Stomach (tissue), 9 donors: ENCODE results near the gene GAR1. TPM values are rescaled to one million over a fixed set of nuclear protein-coding genes. Genes with fewer than 3 reads are reported as not detected.

Experiments
- DNase-seq, 2 donors: peaks; one replicate each; pipeline versions ENCODE4 v3.0.0 to v3.0.0-alpha.2; 2013 to 2019
- H3K27ac ChIP-seq, 5 donors: fragments of 200-600 bp in 4 of 5; sonication (generic) in 4 of 5; one replicate each; pipeline ENCODE4 v1.5.1; 2013 to 2019; ENCODE audit warnings: mild to moderate bottlenecking in 1 of 5, moderate library complexity in 1 of 5
- H3K27me3 ChIP-seq, 3 donors: fragments of 200-600 bp; sonication (generic); one replicate each; pipeline ENCODE4 v1.5.1; 2017 to 2019; ENCODE audit warnings: mixed run types in 1 of 3
- H3K36me3 ChIP-seq, 4 donors: fragments of 200-600 bp; sonication (generic); 1 replicate in 3 of 4; 2 replicates in 1 of 4; pipeline ENCODE4 v1.5.1; 2016 to 2019
- H3K4me1 ChIP-seq, 4 donors: fragments of 200-600 bp; sonication (generic); one replicate each; pipeline ENCODE4 v1.5.1; 2016 to 2019
- H3K4me3 ChIP-seq, 4 donors: fragments of 200-600 bp; sonication (generic) in 3 of 4; one replicate each; pipeline ENCODE4 v1.5.1; 2016 to 2019; ENCODE audit warnings: mild to moderate bottlenecking in 1 of 4
- H3K9me3 ChIP-seq, 4 donors: fragments of 200-600 bp; sonication (generic); one replicate each; pipeline ENCODE4 v1.5.1; 2016 to 2019
- CTCF ChIP-seq, 7 experiments: fragments of 450-650 bp in 4 of 7; fragments of 200-600 bp in 3 of 7; sonication (generic) in 3 of 7; IDR thresholded peaks; one replicate each; pipeline ENCODE4 v1.5.1; 2016 to 2019; ENCODE audit warnings: antibody characterized with exemption in 7 of 7, control low read depth in 2 of 7, mild to moderate bottlenecking in 1 of 7
- EP300 ChIP-seq: sonication (generic); formaldehyde crosslinking; IDR thresholded peaks from one replicate; pipeline ENCODE4 v1.6.1; 2017; ENCODE audit warnings: antibody characterized with exemption
- POLR2A ChIP-seq, 4 donors: fragments of 450-650 bp; IDR thresholded peaks; one replicate each; pipeline ENCODE4 v1.6.1; 2016; ENCODE audit warnings: antibody characterized with exemption in 4 of 4, control low read depth in 2 of 4, mild to moderate bottlenecking in 1 of 4, moderate library complexity in 1 of 4
- POLR2AphosphoS5 ChIP-seq, 3 donors: sonication (generic); formaldehyde crosslinking; IDR thresholded peaks; one replicate each; pipeline ENCODE4 v1.6.1; 2016; ENCODE audit warnings: antibody characterized with exemption in 3 of 3
- WGBS, 5 donors: extraction: QIAGEN DNeasy Blood & Tissue Kit in 3 of 5; methylation state at CpG; one replicate each; pipeline versions ENCODE4 v1.1.5 to v1.1.7; 2013 to 2018; 5-methylcytosine and 5-hydroxymethylcytosine counted together
- intact Hi-C: fragments of 100-400 bp; cut with DNase I; formaldehyde crosslinking; loops from one replicate; pipeline ENCODE4 v1.15.1; 2023; ENCODE audit warnings: low total_unique reads
- polyA plus RNA-seq, 3 donors: library from polyadenylated mRNA; stranded (reverse); fragments of 200-250 nt; gene quantifications; one replicate each; pipeline ENCODE4 v1.2.3, GENCODE V29; 2013
- total RNA-seq, 5 donors: library from RNA; depleted of rRNA; stranded (reverse); fragments of >200 nt; gene quantifications; one replicate each; pipeline versions ENCODE4 v1.1.0 to v1.2.3, GENCODE V29; 2014 to 2016
- donor health status: healthy with polysubstance abuse.
- donor health status: Bipolar disorder and iron deficiency.
- donor health status: healthy.

Gene GAR1
- total and polyA plus RNA-seq, 8 donors: 2.2 to 19.2 (median 13.2) TPM; not detected in 2

- H3K36me3 ChIP-seq: no peaks in the 10 kb centered on the region
- no peak for DNase-seq
- peaks cover 0 to 25% (median 11%) of the 10 kb centered on the region in 4 donors for H3K9me3 ChIP-seq
- intact Hi-C loops: no loop called here
- H3K4me3 ChIP-seq: no peak overlapping the region
- 91 to 97% (median 95%) methylated on average over 2 of the region's 2 CpGs for WGBS, 5 donors
- H3K4me1 ChIP-seq: no peaks in the 10 kb centered on the region
- TF ChIP-seq POLR2AphosphoS5 (IDR thresholded peaks at IDR 0.05): no peak
- no peak for TF ChIP-seq CTCF (IDR thresholded peaks at IDR 0.05)
- no peaks in the 10 kb centered on the region for H3K27me3 ChIP-seq
- no peak overlapping the region for H3K27ac ChIP-seq
Observed at GRCh38 chr4:109861271-109861670, 45.7 kb downstream of the GAR1 start.

- DNase-seq: no peak
- Histone ChIP-seq H3K36me3 (no peaks in the 10 kb centered on the region), H3K4me1 (no peaks in the 10 kb centered on the region), H3K27me3 (no peaks in the 10 kb centered on the region), H3K4me3 (no peak overlapping the region), H3K9me3 (peaks cover 0 to 25% (median 11%) of the 10 kb centered on the region in 4 donors), H3K27ac (no peak overlapping the region)
- TF ChIP-seq POLR2A (IDR thresholded peaks at IDR 0.05) (no peak), EP300 (no peak), POLR2AphosphoS5 (IDR thresholded peaks at IDR 0.05) (no peak), CTCF (IDR thresholded peaks at IDR 0.05) (no peak)
- 81 to 90% (median 87%) methylated on average over 3 of the region's 3 CpGs for WGBS, 5 donors
- intact Hi-C loops: no loop called here
Observed at GRCh38 chr4:109861916-109862511, 46.5 kb downstream of the GAR1 start.

GRCh38 chr4:109864134-109864533, 48.6 kb downstream of the GAR1 start:
- Histone ChIP-seq H3K27ac (no peak overlapping the region), H3K4me1 (no peaks in the 10 kb centered on the region), H3K27me3 (no peaks in the 10 kb centered on the region), H3K36me3 (no peaks in the 10 kb centered on the region), H3K9me3 (peaks cover 0 to 23% (median 9%) of the 10 kb centered on the region in 4 donors), H3K4me3 (no peak overlapping the region)
- DNase-seq: no peak
- intact Hi-C loops: no loop called here
- TF ChIP-seq POLR2A (IDR thresholded peaks at IDR 0.05) (no peak), EP300 (no peak), CTCF (IDR thresholded peaks at IDR 0.05) (no peak), POLR2AphosphoS5 (IDR thresholded peaks at IDR 0.05) (no peak)

- H3K4me1 ChIP-seq: no peaks in the 10 kb centered on the region
- peaks cover 0 to 14% (median 10%) of the 10 kb centered on the region in 4 donors for H3K36me3 ChIP-seq
- TF ChIP-seq POLR2A (IDR thresholded peaks at IDR 0.05): no peak
- no peak for TF ChIP-seq EP300
- TF ChIP-seq POLR2AphosphoS5 (IDR thresholded peaks at IDR 0.05): no peak
- no peak for TF ChIP-seq CTCF (IDR thresholded peaks at IDR 0.05)
- H3K9me3 ChIP-seq: no peaks in the 10 kb centered on the region
- 90 to 97% (median 96%) methylated on average over 5 of the region's 5 CpGs for WGBS, 5 donors
- intact Hi-C loops: no loop called here
- H3K27ac ChIP-seq: no peak overlapping the region
- no peak overlapping the region for H3K4me3 ChIP-seq
- no peak for DNase-seq
- H3K27me3 ChIP-seq: no peaks in the 10 kb centered on the region
Observed at GRCh38 chr4:109870061-109870460, 54.5 kb downstream of the GAR1 start.
